Breast epithelium (tissue), 3 donors: ENCODE results near the gene APOM.

Source experiments
- POLR2A ChIP-seq: fragments of 450-650 bp; IDR thresholded peaks from one replicate; pipeline ENCODE4 v1.6.1; 2016; ENCODE audit warnings: antibody characterized with exemption, mild to moderate bottlenecking, moderate library complexity
- POLR2AphosphoS5 ChIP-seq, 3 donors: sonication (generic); formaldehyde crosslinking; IDR thresholded peaks; one replicate each; pipeline ENCODE4 v1.6.1; 2017; ENCODE audit warnings: antibody characterized with exemption in 3 of 3
- TF ChIP-seq, protein P1 (sequence below), 3 donors: fragments of 450-650 bp; IDR thresholded peaks; one replicate each; pipeline ENCODE4 v1.5.1; 2016 to 2017; ENCODE audit warnings: antibody characterized with exemption in 3 of 3, mild to moderate bottlenecking in 3 of 3, moderate library complexity in 3 of 3

DNA sequence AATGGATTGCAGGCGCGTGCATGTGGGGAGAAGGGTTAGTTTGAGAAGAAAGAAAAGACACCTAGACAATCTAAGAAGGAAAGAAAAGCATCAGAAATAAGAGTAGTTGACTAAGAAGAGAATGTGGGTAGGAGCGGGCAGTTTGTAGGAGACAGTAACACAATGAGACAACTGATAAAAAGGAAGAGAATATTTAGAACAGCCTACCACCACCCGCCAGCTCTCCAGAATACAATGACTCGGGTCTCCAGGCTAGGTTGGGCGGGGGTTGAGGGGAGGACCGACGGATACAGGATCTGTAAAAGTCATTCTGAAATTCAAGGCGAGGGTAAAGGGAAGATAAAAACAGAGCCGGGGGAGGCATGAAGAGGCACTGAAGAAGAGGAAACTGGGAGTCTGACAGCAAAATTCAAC, 46.7 kb downstream of the APOM start:
- TF ChIP-seq, protein P1, sequence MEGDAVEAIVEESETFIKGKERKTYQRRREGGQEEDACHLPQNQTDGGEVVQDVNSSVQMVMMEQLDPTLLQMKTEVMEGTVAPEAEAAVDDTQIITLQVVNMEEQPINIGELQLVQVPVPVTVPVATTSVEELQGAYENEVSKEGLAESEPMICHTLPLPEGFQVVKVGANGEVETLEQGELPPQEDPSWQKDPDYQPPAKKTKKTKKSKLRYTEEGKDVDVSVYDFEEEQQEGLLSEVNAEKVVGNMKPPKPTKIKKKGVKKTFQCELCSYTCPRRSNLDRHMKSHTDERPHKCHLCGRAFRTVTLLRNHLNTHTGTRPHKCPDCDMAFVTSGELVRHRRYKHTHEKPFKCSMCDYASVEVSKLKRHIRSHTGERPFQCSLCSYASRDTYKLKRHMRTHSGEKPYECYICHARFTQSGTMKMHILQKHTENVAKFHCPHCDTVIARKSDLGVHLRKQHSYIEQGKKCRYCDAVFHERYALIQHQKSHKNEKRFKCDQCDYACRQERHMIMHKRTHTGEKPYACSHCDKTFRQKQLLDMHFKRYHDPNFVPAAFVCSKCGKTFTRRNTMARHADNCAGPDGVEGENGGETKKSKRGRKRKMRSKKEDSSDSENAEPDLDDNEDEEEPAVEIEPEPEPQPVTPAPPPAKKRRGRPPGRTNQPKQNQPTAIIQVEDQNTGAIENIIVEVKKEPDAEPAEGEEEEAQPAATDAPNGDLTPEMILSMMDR (IDR thresholded peaks at IDR 0.05), result no peak
- no peak for TF ChIP-seq POLR2A
- no peak for TF ChIP-seq POLR2AphosphoS5 (IDR thresholded peaks at IDR 0.05)
